ENCODE measurements around the gene SECTM1.

SECTM1 gene

GRCh38 chr17:82344175-82344907 lies 10.8 kb upstream of the SECTM1 start:
- H3K27ac Mint-ChIP-seq: no peak overlapping the region
- no peaks in the 10 kb centered on the region for H3K9me3 Mint-ChIP-seq (ENCODE audit: low read depth)
- peaks cover 2% of the 10 kb centered on the region for H3K27me3 Mint-ChIP-seq
- H3K36me3 Mint-ChIP-seq: no peaks in the 10 kb centered on the region
- peaks cover 4% of the 10 kb centered on the region for H3K4me1 Mint-ChIP-seq (ENCODE audit: low read depth)
- no peak overlapping the region for H3K4me3 Mint-ChIP-seq

GRCh38 chr17:82343560-82343959 lies 10.0 kb upstream of the SECTM1 start:
- H3K9me3 Mint-ChIP-seq (ENCODE audit: low read depth): no peaks in the 10 kb centered on the region
- no peak overlapping the region for H3K4me3 Mint-ChIP-seq
- H3K27me3 Mint-ChIP-seq: peaks cover under 1% of the 10 kb centered on the region
- no peak overlapping the region for H3K27ac Mint-ChIP-seq
- peaks cover 4% of the 10 kb centered on the region for H3K4me1 Mint-ChIP-seq (ENCODE audit: low read depth)
- H3K36me3 Mint-ChIP-seq: no peaks in the 10 kb centered on the region

- no peaks in the 10 kb centered on the region for H3K27me3 Mint-ChIP-seq
- H3K4me1 Mint-ChIP-seq (ENCODE audit: low read depth): peaks cover 4% of the 10 kb centered on the region
- no peaks in the 10 kb centered on the region for H3K36me3 Mint-ChIP-seq
- no peak overlapping the region for H3K4me3 Mint-ChIP-seq
- H3K9me3 Mint-ChIP-seq (ENCODE audit: low read depth): no peaks in the 10 kb centered on the region
- H3K27ac Mint-ChIP-seq: no peak overlapping the region
These were observed 9.0 kb upstream of the SECTM1 start for GRCh38 chr17:82342361-82343079.

GRCh38 chr17:82339634-82340580 lies 6.3 kb upstream of the SECTM1 start:
- H3K36me3 Mint-ChIP-seq: no peaks in the 10 kb centered on the region
- H3K9me3 Mint-ChIP-seq (ENCODE audit: low read depth): no peaks in the 10 kb centered on the region
- H3K27me3 Mint-ChIP-seq: no peaks in the 10 kb centered on the region
- no peak overlapping the region for H3K4me3 Mint-ChIP-seq
- H3K27ac Mint-ChIP-seq: no peak overlapping the region
- H3K4me1 Mint-ChIP-seq (ENCODE audit: low read depth): peaks cover 10% of the 10 kb centered on the region

GRCh38 chr17:82338858-82339633 lies 5.5 kb upstream of the SECTM1 start:
- peaks cover 16% of the 10 kb centered on the region for H3K4me1 Mint-ChIP-seq (ENCODE audit: low read depth)
- H3K27me3 Mint-ChIP-seq: no peaks in the 10 kb centered on the region
- H3K4me3 Mint-ChIP-seq: no peak overlapping the region
- H3K27ac Mint-ChIP-seq: no peak overlapping the region
- no peaks in the 10 kb centered on the region for H3K36me3 Mint-ChIP-seq
- H3K9me3 Mint-ChIP-seq (ENCODE audit: low read depth): no peaks in the 10 kb centered on the region

GRCh38 chr17:82334622-82335394 lies 1.2 kb upstream of the SECTM1 start:
- H3K27me3 Mint-ChIP-seq: no peaks in the 10 kb centered on the region
- H3K4me3 Mint-ChIP-seq: peak overlapping the region; percentile 91
- H3K4me1 Mint-ChIP-seq (ENCODE audit: low read depth): peaks cover 20% of the 10 kb centered on the region
- no peaks in the 10 kb centered on the region for H3K9me3 Mint-ChIP-seq (ENCODE audit: low read depth)
- H3K27ac Mint-ChIP-seq: peak overlapping the region; percentile 87
- H3K36me3 Mint-ChIP-seq: no peaks in the 10 kb centered on the region

GRCh38 chr17:82334204-82334621 lies 647 bp upstream of the SECTM1 start:
- no peaks in the 10 kb centered on the region for H3K27me3 Mint-ChIP-seq
- peaks cover 20% of the 10 kb centered on the region for H3K4me1 Mint-ChIP-seq (ENCODE audit: low read depth)
- H3K36me3 Mint-ChIP-seq: no peaks in the 10 kb centered on the region
- peak overlapping the region; percentile 91 for H3K4me3 Mint-ChIP-seq
- H3K9me3 Mint-ChIP-seq (ENCODE audit: low read depth): no peaks in the 10 kb centered on the region
- H3K27ac Mint-ChIP-seq: no peak overlapping the region

- peak overlapping the region; percentile 84 for H3K4me3 Mint-ChIP-seq
- H3K4me1 Mint-ChIP-seq (ENCODE audit: low read depth): peaks cover 20% of the 10 kb centered on the region
- peak overlapping the region; percentile 54 for H3K27ac Mint-ChIP-seq
- no peaks in the 10 kb centered on the region for H3K36me3 Mint-ChIP-seq
- H3K27me3 Mint-ChIP-seq: no peaks in the 10 kb centered on the region
- no peaks in the 10 kb centered on the region for H3K9me3 Mint-ChIP-seq (ENCODE audit: low read depth)
These were observed 792 bp downstream of the SECTM1 start for GRCh38 chr17:82332669-82333278.

- no peaks in the 10 kb centered on the region for H3K36me3 Mint-ChIP-seq
- H3K27me3 Mint-ChIP-seq: no peaks in the 10 kb centered on the region
- H3K4me1 Mint-ChIP-seq (ENCODE audit: low read depth): peaks cover 20% of the 10 kb centered on the region
- H3K9me3 Mint-ChIP-seq (ENCODE audit: low read depth): no peaks in the 10 kb centered on the region
- H3K4me3 Mint-ChIP-seq: peak overlapping the region; percentile 10
- no peak overlapping the region for H3K27ac Mint-ChIP-seq
These were observed 2.1 kb downstream of the SECTM1 start for GRCh38 chr17:82331345-82331939.

GRCh38 chr17:82330322-82331239 lies 3.0 kb downstream of the SECTM1 start:
- Mint-ChIP-seq H3K4me1 (ENCODE audit: low read depth) (peaks cover 16% of the 10 kb centered on the region), H3K27me3 (no peaks in the 10 kb centered on the region), H3K27ac (no peak overlapping the region), H3K9me3 (ENCODE audit: low read depth) (no peaks in the 10 kb centered on the region), H3K4me3 (no peak overlapping the region), H3K36me3 (no peaks in the 10 kb centered on the region)

- Mint-ChIP-seq H3K4me3 (no peak overlapping the region), H3K9me3 (ENCODE audit: low read depth) (no peaks in the 10 kb centered on the region), H3K4me1 (ENCODE audit: low read depth) (peaks cover 11% of the 10 kb centered on the region), H3K27ac (no peak overlapping the region), H3K36me3 (no peaks in the 10 kb centered on the region), H3K27me3 (no peaks in the 10 kb centered on the region)
These were observed 3.8 kb downstream of the SECTM1 start for GRCh38 chr17:82329683-82330321.

GRCh38 chr17:82328994-82329507 lies 4.5 kb downstream of the SECTM1 start:
- no peak overlapping the region for H3K27ac Mint-ChIP-seq
- H3K9me3 Mint-ChIP-seq (ENCODE audit: low read depth): no peaks in the 10 kb centered on the region

More at GRCh38 chr17:82328994-82329507, 4.5 kb downstream of the SECTM1 start:
- no peak overlapping the region for H3K4me3 Mint-ChIP-seq
- no peaks in the 10 kb centered on the region for H3K27me3 Mint-ChIP-seq
- peaks cover 10% of the 10 kb centered on the region for H3K4me1 Mint-ChIP-seq (ENCODE audit: low read depth)
- H3K36me3 Mint-ChIP-seq: no peaks in the 10 kb centered on the region
